Activated CD4-positive, alpha-beta T cell treated with anti-CD3 and anti-CD28 coated beads for 36 hours (primary cell): Measurements from ENCODE around the gene RGS7. TPM values are rescaled to one million over a fixed set of nuclear protein-coding genes. Genes with fewer than 3 reads are reported as not detected.
"Not testable (repeated sequence)": the region's sequence is repeated elsewhere in the genome, so short reads cannot be mapped to it uniquely, and the experiment has no call there.

Experiments used
- ATAC-seq: fragments of 200-7000 bp; cut with Tn5 transposase; one replicate; pipeline ENCODE4 v1.10.0; 2021; ENCODE audit warnings: mild to moderate bottlenecking, moderate library complexity
- CTCF ChIA-PET: fragments of 350-600 bp; sonication (Branson Sonifier 250); formaldehyde crosslinking; loops from one replicate; lab custom pipeline; 2021; ENCODE audit warnings: antibody characterized with exemption; lab: Charles Lee
- POLR2A ChIA-PET: fragments of 350-600 bp; sonication (Branson Sonifier 250); formaldehyde crosslinking; loops from one replicate; lab custom pipeline; 2021; ENCODE audit warnings: antibody characterized with exemption, inconsistent platforms; lab: Charles Lee
- DNase-seq: peaks from one replicate; pipeline ENCODE4 v3.0.0-alpha.2; 2020
- H3K27ac Mint-ChIP-seq: one replicate; pipeline ENCODE4 v1.8.0; 2021; ENCODE audit warnings: mixed read lengths
- H3K27me3 Mint-ChIP-seq: one replicate; pipeline ENCODE4 v1.8.0; 2021; ENCODE audit warnings: mixed read lengths
- H3K36me3 Mint-ChIP-seq: one replicate; pipeline ENCODE4 v1.8.0; 2021; ENCODE audit warnings: low read depth, mixed read lengths
- H3K4me1 Mint-ChIP-seq: one replicate; pipeline ENCODE4 v1.8.0; 2021; ENCODE audit warnings: mixed read lengths
- H3K4me3 Mint-ChIP-seq: one replicate; pipeline ENCODE4 v1.8.0; 2021; ENCODE audit warnings: mild to moderate bottlenecking, moderate library complexity, mixed read lengths
- H3K9me3 Mint-ChIP-seq: one replicate; pipeline ENCODE4 v1.8.0; 2021; ENCODE audit warnings: low read depth, mixed read lengths
- intact Hi-C, 2 experiments: fragments of 100-400 bp; cut with DNase I in 1 of 2; cut with micrococcal nuclease in 1 of 2; formaldehyde crosslinking; loops; one replicate each; pipeline versions ENCODE4 v1.14.2 to v1.15.1; 2022 to 2024; cut with DNase I, micrococcal nuclease
- total RNA-seq, 2 experiments: library from RNA; stranded (reverse); gene quantifications; one replicate each; pipeline ENCODE4 v1.2.3, GENCODE V29; 2021

The RGS7 gene
- total RNA-seq, 2 experiments from 2014 or later = not detected

- CTCF ChIA-PET = interaction anchor here (0.9 kb wide), 1 partner anchor 9 kb away, joined by 3 read pairs; no protein-coding TSS in a partner anchor
- POLR2A ChIA-PET = no interaction called here
- DNase-seq (no peak), ATAC-seq (no peak)
- no peaks in the 10 kb centered on the region for H3K27me3 Mint-ChIP-seq
- H3K27ac Mint-ChIP-seq = no peak overlapping the region
- no peak overlapping the region for H3K4me3 Mint-ChIP-seq
- H3K36me3 Mint-ChIP-seq = no peaks in the 10 kb centered on the region
- intact Hi-C loops = no loop called here
- H3K4me1 Mint-ChIP-seq = no peaks in the 10 kb centered on the region
- peaks cover 11% of the 10 kb centered on the region for H3K9me3 Mint-ChIP-seq
Observed at GRCh38 chr1:241225741-241226140, 131.3 kb downstream of the RGS7 start.

GRCh38 chr1:241224189-241224588 lies 132.8 kb downstream of the RGS7 start:
- H3K27ac Mint-ChIP-seq, POLR2A ChIA-PET, H3K27me3 Mint-ChIP-seq, H3K4me3 Mint-ChIP-seq, DNase-seq, ATAC-seq, intact Hi-C loops, H3K36me3 Mint-ChIP-seq, H3K4me1 Mint-ChIP-seq: not testable (repeated sequence)
- H3K9me3 Mint-ChIP-seq = peaks cover 13% of the 10 kb centered on the region
- CTCF ChIA-PET = interaction anchor here (0.7 kb wide), 1 partner anchor 55 kb away, joined by 6 read pairs; no protein-coding TSS in a partner anchor

GRCh38 chr1:241222813-241223212 lies 134.2 kb downstream of the RGS7 start:
- H3K4me1 Mint-ChIP-seq, DNase-seq, H3K27me3 Mint-ChIP-seq, H3K4me3 Mint-ChIP-seq, H3K27ac Mint-ChIP-seq, H3K36me3 Mint-ChIP-seq, POLR2A ChIA-PET, ATAC-seq, intact Hi-C loops, CTCF ChIA-PET: not testable (repeated sequence)
- H3K9me3 Mint-ChIP-seq = peaks cover 14% of the 10 kb centered on the region

GRCh38 chr1:241221319-241221718 lies 135.7 kb downstream of the RGS7 start:
- ATAC-seq (no peak), DNase-seq (no peak)
- Mint-ChIP-seq H3K36me3 (no peaks in the 10 kb centered on the region), H3K27ac (no peak overlapping the region), H3K27me3 (no peaks in the 10 kb centered on the region), H3K4me3 (no peak overlapping the region), H3K9me3 (peaks cover 14% of the 10 kb centered on the region), H3K4me1 (no peaks in the 10 kb centered on the region)
- CTCF ChIA-PET = no interaction called here
- POLR2A ChIA-PET = no interaction called here
- intact Hi-C loops = no loop called here

GRCh38 chr1:241220913-241221312 lies 136.1 kb downstream of the RGS7 start:
- ATAC-seq, H3K4me3 Mint-ChIP-seq, H3K27me3 Mint-ChIP-seq, H3K36me3 Mint-ChIP-seq, H3K4me1 Mint-ChIP-seq, DNase-seq, H3K27ac Mint-ChIP-seq, CTCF ChIA-PET, POLR2A ChIA-PET, intact Hi-C loops: not testable (repeated sequence)
- peaks cover 14% of the 10 kb centered on the region for H3K9me3 Mint-ChIP-seq

GRCh38 chr1:241219449-241219848 lies 137.6 kb downstream of the RGS7 start:
- ChIA-PET POLR2A (no interaction called here), CTCF (no interaction called here)
- H3K36me3 Mint-ChIP-seq = no peaks in the 10 kb centered on the region
- no peaks in the 10 kb centered on the region for H3K4me1 Mint-ChIP-seq
- H3K27ac Mint-ChIP-seq = no peak overlapping the region
- DNase-seq (no peak), ATAC-seq (no peak)
- H3K9me3 Mint-ChIP-seq = peaks cover 14% of the 10 kb centered on the region
- intact Hi-C loops = no loop called here
- no peak overlapping the region for H3K4me3 Mint-ChIP-seq
- H3K27me3 Mint-ChIP-seq = no peaks in the 10 kb centered on the region

GRCh38 chr1:241217516-241217915 lies 139.5 kb downstream of the RGS7 start:
- DNase-seq = no peak

GRCh38 chr1:241215683-241216082 lies 141.3 kb downstream of the RGS7 start:
- Mint-ChIP-seq H3K36me3 (no peaks in the 10 kb centered on the region), H3K9me3 (peaks cover 3% of the 10 kb centered on the region), H3K27me3 (no peaks in the 10 kb centered on the region), H3K4me3 (no peak overlapping the region), H3K4me1 (no peaks in the 10 kb centered on the region), H3K27ac (no peak overlapping the region)
- no peak for DNase-seq
- no peak for ATAC-seq
- CTCF ChIA-PET = no interaction called here
- POLR2A ChIA-PET = no interaction called here
- intact Hi-C loops = no loop called here

More at GRCh38 chr1:241217516-241217915, 139.5 kb downstream of the RGS7 start:
- Mint-ChIP-seq H3K27me3 (no peaks in the 10 kb centered on the region), H3K27ac (no peak overlapping the region), H3K4me1 (no peaks in the 10 kb centered on the region), H3K4me3 (no peak overlapping the region), H3K9me3 (peaks cover 8% of the 10 kb centered on the region), H3K36me3 (no peaks in the 10 kb centered on the region)
- ATAC-seq = no peak
- ChIA-PET POLR2A (no interaction called here), CTCF (interaction anchor here (0.6 kb wide), 1 partner anchor 12 kb away, joined by 6 read pairs; no protein-coding TSS in a partner anchor)
- intact Hi-C loops = no loop called here

GRCh38 chr1:241215203-241215602 lies 141.8 kb downstream of the RGS7 start:
- H3K36me3 Mint-ChIP-seq = no peaks in the 10 kb centered on the region
- ATAC-seq = no peak
- H3K4me3 Mint-ChIP-seq = no peak overlapping the region
- intact Hi-C loops = no loop called here
- H3K27ac Mint-ChIP-seq = no peak overlapping the region
- POLR2A ChIA-PET = no interaction called here
- no peaks in the 10 kb centered on the region for H3K4me1 Mint-ChIP-seq
- DNase-seq = no peak
- peaks cover 2% of the 10 kb centered on the region for H3K9me3 Mint-ChIP-seq
- CTCF ChIA-PET = no interaction called here
- no peaks in the 10 kb centered on the region for H3K27me3 Mint-ChIP-seq

GRCh38 chr1:241213139-241213538 lies 143.9 kb downstream of the RGS7 start:
- Mint-ChIP-seq H3K27ac (no peak overlapping the region), H3K9me3 (peaks cover under 1% of the 10 kb centered on the region), H3K27me3 (no peaks in the 10 kb centered on the region), H3K36me3 (no peaks in the 10 kb centered on the region), H3K4me1 (no peaks in the 10 kb centered on the region), H3K4me3 (no peak overlapping the region)
- intact Hi-C loops = no loop called here
- DNase-seq (no peak), ATAC-seq (no peak)
- POLR2A ChIA-PET = no interaction called here
- CTCF ChIA-PET = no interaction called here

- H3K4me1 Mint-ChIP-seq = no peaks in the 10 kb centered on the region
- ATAC-seq = no peak
Observed at GRCh38 chr1:241212628-241213027, 144.4 kb downstream of the RGS7 start.

GRCh38 chr1:241208910-241209379 lies 148.1 kb downstream of the RGS7 start:
- no peaks in the 10 kb centered on the region for H3K27me3 Mint-ChIP-seq

More at GRCh38 chr1:241212628-241213027, 144.4 kb downstream of the RGS7 start:
- no peak for DNase-seq
- Mint-ChIP-seq H3K36me3 (no peaks in the 10 kb centered on the region), H3K4me3 (no peak overlapping the region), H3K27ac (no peak overlapping the region), H3K9me3 (peaks cover 2% of the 10 kb centered on the region), H3K27me3 (no peaks in the 10 kb centered on the region)
- POLR2A ChIA-PET = no interaction called here
- intact Hi-C loops = no loop called here
- CTCF ChIA-PET = no interaction called here

More at GRCh38 chr1:241208910-241209379, 148.1 kb downstream of the RGS7 start:
- Mint-ChIP-seq H3K27ac (no peak overlapping the region), H3K36me3 (no peaks in the 10 kb centered on the region), H3K9me3 (peaks cover 4% of the 10 kb centered on the region), H3K4me1 (no peaks in the 10 kb centered on the region), H3K4me3 (no peak overlapping the region)
- POLR2A ChIA-PET = no interaction called here
- CTCF ChIA-PET = no interaction called here
- ATAC-seq (no peak), DNase-seq (no peak)
- intact Hi-C loops = no loop called here
